Ishikawa (cell line): ENCODE data around the gene CACNA1H.

Experiments
- CEBPB ChIP-seq: IDR thresholded peaks from 2 replicates; pipeline ENCODE4 v1.6.1; 2012
- CREB1 ChIP-seq: IDR thresholded peaks from 2 replicates; pipeline ENCODE4 v1.6.1; 2012; ENCODE audit warnings: low read depth
- EGR1 ChIP-seq: IDR thresholded peaks from 2 replicates; pipeline ENCODE4 v1.6.1; 2012
- EP300 ChIP-seq: IDR thresholded peaks from 2 replicates; pipeline ENCODE4 v1.6.1; 2012; ENCODE audit warnings: borderline replicate concordance
- FOXM1 ChIP-seq: IDR thresholded peaks from 2 replicates; pipeline ENCODE4 v1.6.1; 2012; ENCODE audit warnings: low read depth, borderline replicate concordance
- NFIC ChIP-seq: IDR thresholded peaks from 2 replicates; pipeline ENCODE4 v1.6.1; 2012
- RAD21 ChIP-seq: IDR thresholded peaks from 2 replicates; pipeline ENCODE4 v1.6.1; 2012; ENCODE audit warnings: low read depth
- TAF1 ChIP-seq: IDR thresholded peaks from 2 replicates; pipeline ENCODE4 v1.6.1; 2012; ENCODE audit warnings: low read depth, mild to moderate bottlenecking
- TCF12 ChIP-seq: IDR thresholded peaks from 2 replicates; pipeline ENCODE4 v1.6.1; 2012; ENCODE audit warnings: low read depth
- TEAD4 ChIP-seq: IDR thresholded peaks from 2 replicates; pipeline ENCODE4 v1.6.1; 2012
- YY1 ChIP-seq: IDR thresholded peaks from 2 replicates; pipeline ENCODE4 v1.6.1; 2012; ENCODE audit warnings: low read depth
- ZBTB7A ChIP-seq: IDR thresholded peaks from 2 replicates; pipeline ENCODE4 v1.6.1; 2012; ENCODE audit warnings: low read depth
- TF ChIP-seq, protein P1 (sequence below): IDR thresholded peaks from 2 replicates; pipeline ENCODE4 v1.6.1; 2012; ENCODE audit warnings: low read depth, mild to moderate bottlenecking
- TF ChIP-seq, protein P2 (sequence below): IDR thresholded peaks from 2 replicates; pipeline ENCODE4 v1.6.1; 2012
- TF ChIP-seq, protein P3 (sequence below): IDR thresholded peaks from 2 replicates; pipeline ENCODE4 v1.6.1; 2012

CACNA1H gene

DNA sequence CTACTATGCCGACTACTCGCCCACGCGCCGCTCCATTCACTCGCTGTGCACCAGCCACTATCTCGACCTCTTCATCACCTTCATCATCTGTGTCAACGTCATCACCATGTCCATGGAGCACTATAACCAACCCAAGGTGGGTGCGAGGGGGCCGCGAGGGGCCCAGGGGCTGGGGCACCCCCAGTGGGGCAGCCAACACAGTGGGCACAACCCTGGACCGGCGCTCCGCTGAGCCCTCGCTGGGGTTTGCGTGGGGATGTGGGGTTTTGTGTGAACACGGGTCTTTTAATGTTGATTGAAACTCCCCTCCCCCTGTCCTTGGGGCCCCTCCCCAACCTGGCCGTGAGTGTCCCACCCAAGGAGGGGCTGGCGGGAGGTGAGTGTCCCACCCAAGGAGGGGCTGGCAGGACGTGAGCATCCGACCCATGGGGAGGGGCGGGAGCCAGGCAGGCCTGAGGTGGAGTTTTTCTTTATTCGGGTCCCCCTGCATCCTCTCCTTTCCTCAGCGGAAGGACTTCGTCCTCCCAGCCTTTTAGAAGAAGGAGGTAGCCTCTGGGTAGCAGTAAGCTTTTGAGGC, 61.0 kb downstream of the CACNA1H start:
- TF ChIP-seq ZBTB7A = no peak
- no peak for TF ChIP-seq TEAD4
- TF ChIP-seq CREB1 = no peak
- no peak for TF ChIP-seq TAF1
- no peak for TF ChIP-seq YY1
- no peak for TF ChIP-seq NFIC
- no peak for TF ChIP-seq EP300
- no peak for TF ChIP-seq TCF12
- TF ChIP-seq, protein P1, sequence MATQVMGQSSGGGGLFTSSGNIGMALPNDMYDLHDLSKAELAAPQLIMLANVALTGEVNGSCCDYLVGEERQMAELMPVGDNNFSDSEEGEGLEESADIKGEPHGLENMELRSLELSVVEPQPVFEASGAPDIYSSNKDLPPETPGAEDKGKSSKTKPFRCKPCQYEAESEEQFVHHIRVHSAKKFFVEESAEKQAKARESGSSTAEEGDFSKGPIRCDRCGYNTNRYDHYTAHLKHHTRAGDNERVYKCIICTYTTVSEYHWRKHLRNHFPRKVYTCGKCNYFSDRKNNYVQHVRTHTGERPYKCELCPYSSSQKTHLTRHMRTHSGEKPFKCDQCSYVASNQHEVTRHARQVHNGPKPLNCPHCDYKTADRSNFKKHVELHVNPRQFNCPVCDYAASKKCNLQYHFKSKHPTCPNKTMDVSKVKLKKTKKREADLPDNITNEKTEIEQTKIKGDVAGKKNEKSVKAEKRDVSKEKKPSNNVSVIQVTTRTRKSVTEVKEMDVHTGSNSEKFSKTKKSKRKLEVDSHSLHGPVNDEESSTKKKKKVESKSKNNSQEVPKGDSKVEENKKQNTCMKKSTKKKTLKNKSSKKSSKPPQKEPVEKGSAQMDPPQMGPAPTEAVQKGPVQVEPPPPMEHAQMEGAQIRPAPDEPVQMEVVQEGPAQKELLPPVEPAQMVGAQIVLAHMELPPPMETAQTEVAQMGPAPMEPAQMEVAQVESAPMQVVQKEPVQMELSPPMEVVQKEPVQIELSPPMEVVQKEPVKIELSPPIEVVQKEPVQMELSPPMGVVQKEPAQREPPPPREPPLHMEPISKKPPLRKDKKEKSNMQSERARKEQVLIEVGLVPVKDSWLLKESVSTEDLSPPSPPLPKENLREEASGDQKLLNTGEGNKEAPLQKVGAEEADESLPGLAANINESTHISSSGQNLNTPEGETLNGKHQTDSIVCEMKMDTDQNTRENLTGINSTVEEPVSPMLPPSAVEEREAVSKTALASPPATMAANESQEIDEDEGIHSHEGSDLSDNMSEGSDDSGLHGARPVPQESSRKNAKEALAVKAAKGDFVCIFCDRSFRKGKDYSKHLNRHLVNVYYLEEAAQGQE = no peak
- TF ChIP-seq EGR1 = no peak
- TF ChIP-seq, protein P2, sequence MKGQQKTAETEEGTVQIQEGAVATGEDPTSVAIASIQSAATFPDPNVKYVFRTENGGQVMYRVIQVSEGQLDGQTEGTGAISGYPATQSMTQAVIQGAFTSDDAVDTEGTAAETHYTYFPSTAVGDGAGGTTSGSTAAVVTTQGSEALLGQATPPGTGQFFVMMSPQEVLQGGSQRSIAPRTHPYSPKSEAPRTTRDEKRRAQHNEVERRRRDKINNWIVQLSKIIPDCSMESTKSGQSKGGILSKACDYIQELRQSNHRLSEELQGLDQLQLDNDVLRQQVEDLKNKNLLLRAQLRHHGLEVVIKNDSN = no peak
- TF ChIP-seq FOXM1 = no peak
- no peak for TF ChIP-seq RAD21
- TF ChIP-seq CEBPB = no peak
- TF ChIP-seq, protein P3, sequence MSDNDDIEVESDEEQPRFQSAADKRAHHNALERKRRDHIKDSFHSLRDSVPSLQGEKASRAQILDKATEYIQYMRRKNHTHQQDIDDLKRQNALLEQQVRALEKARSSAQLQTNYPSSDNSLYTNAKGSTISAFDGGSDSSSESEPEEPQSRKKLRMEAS = no peak

DNA sequence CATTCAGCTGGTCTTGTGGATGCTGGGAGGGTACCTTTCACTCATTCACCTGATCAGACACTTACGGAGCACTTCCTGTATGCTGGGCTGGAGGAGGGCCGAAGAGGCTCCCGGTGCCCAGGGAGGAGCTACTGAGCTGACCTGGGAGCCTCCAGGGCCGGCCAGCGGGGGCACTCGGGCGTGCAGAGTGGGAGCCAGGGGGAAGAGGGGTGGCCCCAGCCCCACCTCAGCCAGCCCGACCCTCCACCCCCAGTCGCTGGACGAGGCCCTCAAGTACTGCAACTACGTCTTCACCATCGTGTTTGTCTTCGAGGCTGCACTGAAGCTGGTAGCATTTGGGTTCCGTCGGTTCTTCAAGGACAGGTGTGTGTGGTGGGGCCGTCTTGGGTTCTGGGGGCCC, 61.8 kb downstream of the CACNA1H start:
- TF ChIP-seq FOXM1 = no peak
- no peak for TF ChIP-seq EGR1
- no peak for TF ChIP-seq RAD21
- TF ChIP-seq, protein P3 = no peak
- TF ChIP-seq CEBPB = no peak
- no peak for TF ChIP-seq TAF1
- TF ChIP-seq YY1 = no peak
- TF ChIP-seq, protein P2 = no peak
- TF ChIP-seq, protein P1 = no peak

DNA sequence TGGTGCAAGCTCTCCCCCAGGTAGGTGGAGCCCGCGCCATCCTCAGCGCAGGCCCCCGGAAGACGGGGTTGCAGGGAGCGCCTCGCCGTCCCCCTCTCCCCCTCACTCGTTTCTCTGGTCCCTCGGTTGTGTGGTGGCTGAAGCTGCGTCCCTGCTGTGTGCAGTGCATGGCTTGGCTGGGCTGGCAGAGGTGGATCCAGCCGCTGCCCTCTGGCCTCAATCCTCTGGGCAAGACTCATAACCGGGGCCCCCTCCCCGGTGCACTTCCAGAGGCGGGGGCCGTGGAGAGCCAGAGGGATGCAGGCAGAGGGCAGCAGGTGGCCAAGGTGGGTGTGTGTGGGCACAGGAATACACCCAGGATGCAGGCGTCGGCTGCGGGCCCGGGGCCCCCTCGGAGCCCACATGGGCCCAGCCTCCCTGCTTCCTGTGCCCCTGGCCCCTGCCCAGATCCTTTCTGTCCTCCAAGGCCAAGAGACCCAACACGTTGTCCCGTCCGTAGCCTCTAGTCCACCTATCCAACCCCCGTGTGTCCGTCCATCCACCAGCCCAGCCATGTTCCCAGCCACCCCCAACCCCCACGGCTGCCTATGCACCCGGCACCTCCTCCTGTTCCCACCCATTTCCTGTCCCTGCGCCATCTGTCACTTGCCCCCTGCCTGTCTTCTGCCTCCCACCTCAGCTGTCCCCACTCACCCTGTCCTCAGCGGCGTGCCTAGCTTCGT, 62.8 kb downstream of the CACNA1H start:
- TF ChIP-seq EGR1 (no peak), CEBPB (no peak), TAF1 (no peak), TCF12 (no peak), ZBTB7A (no peak)
- TF ChIP-seq, protein P1 = no peak
- TF ChIP-seq, protein P3 = no peak

DNA sequence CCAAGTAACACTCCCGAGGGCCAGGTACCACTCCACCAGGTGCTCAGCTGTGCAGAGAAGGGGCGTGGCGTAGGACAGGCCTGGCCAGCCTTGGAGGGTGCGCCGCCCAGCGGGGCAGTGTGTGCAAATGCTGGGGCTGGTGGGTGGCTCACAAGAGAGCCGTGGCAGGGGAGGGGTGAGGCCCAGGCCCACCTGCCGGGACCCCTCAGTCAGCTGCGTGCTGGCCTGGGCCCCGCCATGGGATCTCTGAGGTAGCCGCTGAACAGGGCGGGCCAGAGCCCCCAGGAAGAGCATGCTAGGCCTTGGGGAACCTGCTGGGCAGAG, 63.4 kb downstream of the CACNA1H start:
- TF ChIP-seq EGR1 (no peak), YY1 (no peak), TAF1 (no peak), ZBTB7A (0 out of 2 replicates have a peak, but pooled peaks have one; percentile 50), RAD21 (peak; percentile 31; the same call in 1 of the 2 replicates), FOXM1 (no peak)
- TF ChIP-seq, protein P2 = no peak
- TF ChIP-seq, protein P3 = peak; percentile 59; the same call in 1 of the 2 replicates
